Middle frontal gyrus (tissue), 1 donor: ENCODE measurements around the gene NRM.
"Not testable (repeated sequence)": the region's sequence is repeated elsewhere in the genome, so short reads cannot be mapped to it uniquely, and the experiment has no call there.

Experiments used
- DNase-seq: peaks from one replicate; pipeline ENCODE4 v3.0.0-alpha.2; 2015; ENCODE audit warnings: low spot score; ENCODE audit errors: extremely low spot score

NRM gene

DNA sequence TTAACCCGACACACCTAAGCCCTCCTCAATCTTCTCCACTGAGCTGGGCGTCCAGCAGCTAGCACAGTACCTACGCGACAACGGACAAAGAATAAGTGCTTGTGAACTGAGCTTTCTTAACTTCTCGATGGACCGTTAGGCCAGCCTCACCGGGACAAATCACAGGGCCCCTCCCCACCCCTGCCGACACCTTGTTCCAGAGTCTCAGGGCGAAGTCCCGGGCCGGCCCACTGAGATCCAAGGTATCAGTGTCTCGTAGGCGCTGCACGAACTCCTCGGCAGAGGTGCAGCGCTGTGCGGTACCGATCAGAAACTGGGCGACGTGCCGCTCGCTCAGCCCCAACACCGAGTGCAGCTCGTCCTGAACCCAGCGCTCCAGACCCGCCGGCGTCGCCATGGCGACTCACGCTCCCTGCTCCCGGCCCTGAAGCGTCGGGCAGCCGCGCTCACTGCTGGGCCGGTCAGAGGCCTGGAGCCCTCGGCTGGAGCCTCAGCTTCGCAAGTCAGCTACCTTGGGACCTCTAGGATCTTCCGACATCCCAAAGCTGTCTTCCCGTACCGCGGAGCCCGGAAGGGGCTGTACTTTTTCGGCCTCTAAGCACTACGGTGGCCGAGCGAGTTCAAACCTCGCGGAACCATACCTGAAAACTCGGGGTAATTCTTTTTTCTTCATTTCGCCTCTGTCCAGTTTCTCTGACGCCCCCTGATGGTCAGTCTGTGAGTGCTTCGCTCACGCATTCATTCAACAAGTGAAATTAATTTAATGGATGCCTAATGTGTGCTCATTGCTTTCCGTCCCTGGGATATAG lies 18.1 kb downstream of the NRM start, which contains the start of gene DHX16:
Gene DHX16, minus strand, starts transcription at position 562 of the 809 bp plus-strand sequence. Its CDS starts 165 bp downstream, at position 397.
- peak; percentile 91 for DNase-seq

GRCh38 chr6:30670760-30671527 lies 19.8 kb downstream of the NRM start:
- no peak for DNase-seq

- DNase-seq = not testable (repeated sequence)
Observed at GRCh38 chr6:30666300-30666699, 24.5 kb downstream of the NRM start.

- DNase-seq = no peak
Observed at GRCh38 chr6:30664994-30665767, 25.6 kb downstream of the NRM start.

DNA sequence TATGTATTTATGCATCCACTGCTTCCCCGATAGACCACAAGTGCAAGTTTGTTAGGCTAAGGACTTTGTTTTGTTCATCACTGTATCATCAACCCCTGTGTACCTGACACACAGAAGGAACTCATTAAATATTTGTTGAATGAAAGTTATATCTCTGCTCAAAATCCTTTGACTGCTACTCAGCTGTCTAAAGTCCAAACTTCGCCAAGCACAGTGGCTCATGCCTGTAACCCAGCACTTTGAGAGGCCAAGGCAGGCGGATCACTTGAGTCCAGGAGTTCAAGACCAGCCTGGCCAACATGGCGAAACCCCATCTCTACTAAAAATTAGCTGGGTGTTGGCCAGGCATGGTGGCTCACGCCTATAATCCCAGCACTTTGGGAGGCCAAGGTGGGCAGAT lies 32.9 kb downstream of the NRM start:
- not testable (repeated sequence) for DNase-seq

DNA sequence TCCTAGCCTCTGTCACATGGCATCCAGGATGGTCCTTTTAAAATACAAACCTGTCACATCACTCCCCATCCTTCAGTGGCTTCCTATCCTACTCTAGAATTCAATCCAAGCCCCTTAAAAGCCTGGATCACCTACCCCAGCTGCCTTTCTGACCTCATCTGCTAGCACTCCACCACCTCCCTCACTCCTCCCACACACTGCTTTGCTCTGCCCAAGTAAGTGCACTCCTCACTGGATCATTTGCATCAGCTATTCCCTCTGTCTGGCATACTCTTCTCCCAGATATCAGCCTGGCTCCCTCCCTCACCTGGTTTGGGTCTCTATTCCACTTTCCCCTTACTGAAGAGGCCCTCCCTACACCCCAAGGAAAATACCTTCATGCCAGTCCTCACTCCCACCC lies 33.3 kb downstream of the NRM start:
- DNase-seq = no peak

DNA sequence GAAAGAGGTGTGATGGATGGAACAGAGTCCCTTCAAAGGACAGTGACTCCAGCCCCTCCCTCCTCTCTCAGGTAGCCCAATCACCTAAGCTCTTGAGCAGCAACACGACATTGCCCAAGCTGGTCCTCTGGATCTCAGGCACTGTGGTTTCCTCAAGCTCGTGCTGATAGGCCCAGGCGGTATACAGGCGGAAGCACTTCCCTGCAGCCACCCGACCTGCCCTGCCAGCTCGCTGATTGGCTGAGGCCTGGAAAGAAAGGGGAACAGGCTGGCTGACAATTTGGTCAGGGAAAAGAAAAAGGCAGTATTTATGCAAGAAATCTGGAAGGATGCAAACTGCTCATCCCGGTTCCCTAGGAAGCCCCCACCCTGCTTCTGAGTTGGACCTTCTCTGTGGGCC lies 34.3 kb downstream of the NRM start:
- DNase-seq = no peak

DNA sequence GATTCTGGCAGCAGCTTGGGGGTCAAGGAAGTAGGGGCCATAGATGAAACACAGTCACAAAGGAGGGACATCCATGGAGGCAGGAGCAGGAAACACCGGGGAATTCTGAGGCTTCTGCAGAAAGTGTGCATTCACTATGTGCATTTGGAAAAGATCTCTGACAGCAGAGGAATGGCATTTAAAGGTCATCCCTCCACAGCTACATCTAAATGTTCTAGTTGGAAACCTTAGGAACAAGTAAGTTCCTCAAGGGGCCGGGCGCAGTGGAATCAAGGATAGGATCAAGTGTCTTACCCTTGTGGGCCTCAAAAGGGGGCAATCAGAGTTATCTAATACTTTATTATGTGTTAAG lies 35.1 kb downstream of the NRM start:
- no peak for DNase-seq

- DNase-seq = no peak
Observed at GRCh38 chr6:30654798-30655742, 35.7 kb downstream of the NRM start.

GRCh38 chr6:30651143-30651542 lies 39.6 kb downstream of the NRM start:
- DNase-seq = no peak

- peak; percentile 46 for DNase-seq
Observed at GRCh38 chr6:30647242-30648116, 43.3 kb downstream of the NRM start.

GRCh38 chr6:30646450-30647241 lies 44.1 kb downstream of the NRM start, which contains the start of gene C6orf136:
Gene C6orf136 (plus strand): TSS chr6:30647133. CDS start chr6:30647232, 99 bp downstream.
- peak; percentile 91 for DNase-seq

GRCh38 chr6:30645989-30646388 lies 44.8 kb downstream of the NRM start:
- no peak for DNase-seq

GRCh38 chr6:30644769-30645168 lies 46.0 kb downstream of the NRM start:
- DNase-seq = no peak

GRCh38 chr6:30643656-30644055 lies 47.1 kb downstream of the NRM start:
- DNase-seq = no peak

DNA sequence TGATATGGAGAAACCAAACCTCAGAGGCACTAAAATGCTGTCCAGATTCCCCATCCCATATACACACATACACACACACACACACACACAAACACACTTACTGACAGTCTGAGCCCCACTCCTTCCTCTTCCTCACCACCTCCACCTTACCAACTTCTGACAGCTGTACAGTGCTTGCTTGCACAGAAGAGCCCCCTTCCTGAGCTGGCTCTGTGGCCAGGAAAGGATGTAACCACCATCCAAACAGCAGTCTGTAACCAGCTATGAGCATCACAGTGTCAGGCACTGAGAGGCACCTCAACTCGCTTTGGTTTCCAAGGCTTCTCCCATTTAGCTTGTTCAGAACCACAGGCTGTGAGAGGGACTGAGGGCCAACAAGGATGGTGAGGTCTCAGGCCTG lies 49.7 kb downstream of the NRM start:
- DNase-seq = no peak

DNA sequence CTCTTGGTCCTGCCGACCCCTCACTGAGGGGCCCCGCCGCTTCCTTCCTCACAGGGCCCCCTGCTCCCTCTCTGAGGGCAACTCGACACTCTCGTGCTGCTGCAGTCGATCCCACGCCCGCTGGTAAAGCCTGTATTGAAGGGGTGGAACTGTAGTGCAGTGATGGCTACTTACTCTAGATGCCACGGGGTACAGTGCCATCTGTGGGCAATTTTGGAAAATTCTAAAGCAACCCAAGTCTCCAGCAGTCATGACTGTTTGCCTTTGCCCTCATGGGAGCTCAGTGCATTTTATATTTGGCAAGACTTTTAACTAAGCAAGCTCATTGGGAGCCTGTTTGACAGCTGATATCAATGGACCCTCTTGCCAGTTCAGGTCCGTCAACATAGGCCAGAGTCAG lies 50.3 kb downstream of the NRM start:
- DNase-seq = no peak
